H9 (cell line): ENCODE results near the gene CCSER2. TPM values are rescaled to one million over a fixed set of nuclear protein-coding genes. Genes with fewer than 3 reads are reported as not detected.

ENCODE experiments used
- DNase-seq: peaks from one replicate; pipeline ENCODE4 v3.0.0-alpha.2; 2017
- H2AFZ ChIP-seq: one replicate; pipeline ENCODE4 v1.6.1; 2013; ENCODE audit warnings: mild to moderate bottlenecking, low read length, control low read depth, moderate library complexity
- H2AK5ac ChIP-seq: 2 replicates; pipeline ENCODE4 v1.6.1; 2013; ENCODE audit warnings: low read length, control low read depth, mixed read lengths; ENCODE audit not compliant: insufficient read length
- H2BK120ac ChIP-seq: one replicate; pipeline ENCODE4 v1.6.1; 2013; ENCODE audit warnings: low read depth, mild to moderate bottlenecking, low read length, control low read depth, inconsistent platforms; ENCODE audit not compliant: poor library complexity, severe bottlenecking
- H2BK12ac ChIP-seq: 2 replicates; pipeline ENCODE4 v1.6.1; 2013; ENCODE audit warnings: low read length, control low read depth, mixed read lengths, low read depth; ENCODE audit not compliant: insufficient read length
- H2BK15ac ChIP-seq: 2 replicates; pipeline ENCODE4 v1.6.1; 2013; ENCODE audit warnings: low read depth, low read length, control low read depth
- H2BK20ac ChIP-seq: one replicate; pipeline ENCODE4 v1.6.1; 2013; ENCODE audit warnings: low read depth, mild to moderate bottlenecking, low read length, control low read depth, inconsistent platforms; ENCODE audit not compliant: poor library complexity, severe bottlenecking
- H2BK5ac ChIP-seq: 2 replicates; pipeline ENCODE4 v1.6.1; 2013; ENCODE audit warnings: low read length, control low read depth, mixed read lengths; ENCODE audit not compliant: insufficient read length
- H3K14ac ChIP-seq: 2 replicates; pipeline ENCODE4 v1.6.1; 2013; ENCODE audit warnings: low read length, control low read depth; ENCODE audit not compliant: insufficient read depth
- H3K18ac ChIP-seq: 2 replicates; pipeline ENCODE4 v1.6.1; 2013; ENCODE audit warnings: low read depth, mild to moderate bottlenecking, mixed read lengths, low read length, control low read depth; ENCODE audit not compliant: insufficient read length
- H3K23ac ChIP-seq: 2 replicates; pipeline ENCODE4 v1.6.1; 2013; ENCODE audit warnings: low read length, control low read depth, mixed read lengths, low read depth; ENCODE audit not compliant: insufficient read length
- H3K23me2 ChIP-seq: 2 replicates; pipeline ENCODE4 v1.6.1; 2013; ENCODE audit warnings: low read depth, mild to moderate bottlenecking, mixed read lengths, low read length, control low read depth; ENCODE audit not compliant: insufficient read length, poor library complexity, severe bottlenecking
- H3K27ac ChIP-seq: 2 replicates; pipeline ENCODE4 v1.5.1; 2013; ENCODE audit warnings: low read length, control low read depth, mixed read lengths, low read depth; ENCODE audit not compliant: insufficient read length
- H3K27me3 ChIP-seq: 2 replicates; pipeline ENCODE4 v1.6.1; 2013; ENCODE audit warnings: low read length, control low read depth, inconsistent platforms; ENCODE audit not compliant: insufficient read depth
- H3K4ac ChIP-seq: 2 replicates; pipeline ENCODE4 v1.6.1; 2013; ENCODE audit warnings: low read depth, mild to moderate bottlenecking, control low read depth, inconsistent platforms, low read length, moderate library complexity
- H3K4me1 ChIP-seq: 2 replicates; pipeline ENCODE4 v1.6.1; 2013; ENCODE audit warnings: low read length, control low read depth, inconsistent platforms; ENCODE audit not compliant: insufficient read depth
- H3K4me2 ChIP-seq: 2 replicates; pipeline ENCODE4 v1.6.1; 2013; ENCODE audit warnings: low read length, control low read depth, mixed read lengths; ENCODE audit not compliant: insufficient read length, insufficient read depth
- H3K56ac ChIP-seq: 2 replicates; pipeline ENCODE4 v1.6.1; 2013; ENCODE audit warnings: low read depth, mild to moderate bottlenecking, mixed read lengths, low read length, control low read depth; ENCODE audit not compliant: insufficient read length
- H3K79me1 ChIP-seq: 2 replicates; pipeline ENCODE4 v1.6.1; 2013; ENCODE audit warnings: low read depth, mild to moderate bottlenecking, moderate library complexity, low read length, control low read depth, inconsistent platforms; ENCODE audit not compliant: insufficient read depth, poor library complexity, severe bottlenecking
- H3K79me2 ChIP-seq: 2 replicates; pipeline ENCODE4 v1.6.1; 2013; ENCODE audit warnings: low read length, control low read depth, inconsistent platforms; ENCODE audit not compliant: insufficient read depth
- H3K9ac ChIP-seq: 2 replicates; pipeline ENCODE4 v1.6.1; 2013; ENCODE audit warnings: low read length, control low read depth, mixed read lengths; ENCODE audit not compliant: insufficient read length; ENCODE audit errors: extremely low read depth
- H3K9me3 ChIP-seq: one replicate; pipeline ENCODE4 v1.6.1; 2013; ENCODE audit warnings: low read depth, low read length, inconsistent platforms; ENCODE audit not compliant: control insufficient read depth
- H3T11ph ChIP-seq: one replicate; pipeline ENCODE4 v1.6.1; 2013; ENCODE audit warnings: mild to moderate bottlenecking, low read length, control low read depth, inconsistent platforms
- H4K20me1 ChIP-seq: one replicate; pipeline ENCODE4 v1.6.1; 2013; ENCODE audit not compliant: control insufficient read depth, insufficient read length, insufficient read depth
- H4K5ac ChIP-seq: 2 replicates; pipeline ENCODE4 v1.6.1; 2013; ENCODE audit warnings: low read depth, mild to moderate bottlenecking, mixed read lengths, low read length, control low read depth; ENCODE audit not compliant: insufficient read length
- H4K8ac ChIP-seq: replicated peaks from 2 replicates; pipeline ENCODE4 v1.6.1; 2013; ENCODE audit warnings: low read length, control low read depth, mixed read lengths, low read depth; ENCODE audit not compliant: insufficient read length
- H4K91ac ChIP-seq: 2 replicates; pipeline ENCODE4 v1.6.1; 2013; ENCODE audit warnings: low read depth, mild to moderate bottlenecking, moderate library complexity, mixed read lengths, low read length, control low read depth; ENCODE audit not compliant: insufficient read length
- H3K27ac Mint-ChIP-seq, 3 experiments: 2 replicates in 2 of 3; 3 replicates in 1 of 3; pipeline ENCODE4 v1.8.0; 2020 to 2021; ENCODE audit warnings: mixed read lengths in 3 of 3, mild to moderate bottlenecking in 1 of 3, moderate library complexity in 1 of 3
- H3K27me3 Mint-ChIP-seq: 2 replicates; pipeline ENCODE4 v1.8.0; 2021; ENCODE audit warnings: low read depth, mild to moderate bottlenecking, moderate library complexity, mixed read lengths
- H3K36me3 Mint-ChIP-seq, 3 experiments: 2 replicates in 2 of 3; 3 replicates in 1 of 3; pipeline ENCODE4 v1.8.0; 2020 to 2021; ENCODE audit warnings: low read depth in 3 of 3, mixed read lengths in 3 of 3; ENCODE audit not compliant: insufficient read depth in 1 of 3
- H3K4me1 Mint-ChIP-seq, 2 experiments: 2 replicates each; pipeline ENCODE4 v1.8.0; 2020; ENCODE audit warnings: mixed read lengths in 2 of 2
- H3K4me3 Mint-ChIP-seq, 2 experiments: 2 replicates in 1 of 2; 3 replicates in 1 of 2; pipeline ENCODE4 v1.8.0; 2020 to 2021; ENCODE audit warnings: mild to moderate bottlenecking in 2 of 2, mixed read lengths in 2 of 2, moderate library complexity in 1 of 2
- H3K9me3 Mint-ChIP-seq, 2 experiments: 2 replicates in 1 of 2; 3 replicates in 1 of 2; pipeline ENCODE4 v1.8.0; 2020; ENCODE audit warnings: mild to moderate bottlenecking in 2 of 2, mixed read lengths in 2 of 2, moderate library complexity in 1 of 2
- CTCF ChIP-seq: fragments of 200-600 bp; sonication (generic); conservative IDR thresholded peaks from 3 replicates; pipeline ENCODE4 v1.8.0; 2021; ENCODE audit warnings: antibody characterized with exemption, mild to moderate bottlenecking
- WGBS: extraction: QIAGEN DNeasy Blood & Tissue Kit; methylation state at CpG from one replicate; pipeline ENCODE4 v1.1.7; 2013; ENCODE audit warnings: missing lambda C conversion rate, low lambda C conversion rate, mixed read lengths; ENCODE audit not compliant: insufficient read length; ENCODE audit errors: extremely low coverage; 5-methylcytosine and 5-hydroxymethylcytosine counted together
- total RNA-seq: library from RNA; stranded (reverse); gene quantifications from 2 replicates; pipeline ENCODE4 v1.2.1, GENCODE V29; 2021

Gene CCSER2
- total RNA-seq, 1 experiment from 2014 or later, result 22.2 TPM

- H4K91ac ChIP-seq, result no peak overlapping the region
- no peaks in the 10 kb centered on the region for H3K79me1 ChIP-seq
- no peak overlapping the region for H2BK20ac ChIP-seq
- DNase-seq, result no peak
- H2BK120ac ChIP-seq, result no peak overlapping the region
- no peak overlapping the region for H3K56ac ChIP-seq
- H3K23me2 ChIP-seq, result no peaks in the 10 kb centered on the region
- no peak overlapping the region for H2AFZ ChIP-seq
- no peak overlapping the region for H3K27ac ChIP-seq
- no peak for TF ChIP-seq CTCF
- H3K4me2 ChIP-seq, result no peak overlapping the region
- no peaks in the 10 kb centered on the region for H3K9me3 ChIP-seq
- no peak overlapping the region for H3K9ac ChIP-seq
- no peak overlapping the region for H3K18ac ChIP-seq
- no peak overlapping the region for H3T11ph ChIP-seq
- H2BK5ac ChIP-seq, result no peak overlapping the region
- H4K20me1 ChIP-seq, result no peaks in the 10 kb centered on the region
- H2AK5ac ChIP-seq, result no peak overlapping the region
- H2BK15ac ChIP-seq, result no peak overlapping the region
- H4K8ac ChIP-seq, result no peak overlapping the region
- H4K5ac ChIP-seq, result no peak overlapping the region
- H3K4me1 ChIP-seq, result no peaks in the 10 kb centered on the region
- no peak overlapping the region for H2BK12ac ChIP-seq
- H3K23ac ChIP-seq, result no peak overlapping the region
- peaks cover 6 to 10% of the 10 kb centered on the region in 2 experiments for H3K9me3 Mint-ChIP-seq
- H3K27me3 Mint-ChIP-seq, result peaks cover 4% of the 10 kb centered on the region
- no peaks in the 10 kb centered on the region for H3K79me2 ChIP-seq
- H3K14ac ChIP-seq, result no peak overlapping the region
- H3K4me1 Mint-ChIP-seq, result peaks cover 27% of the 10 kb centered on the region in 2 experiments
- H3K4ac ChIP-seq, result no peak overlapping the region
- H3K4me3 Mint-ChIP-seq, result no peak overlapping the region; a peak in 1 of 5 replicates
- WGBS, result no CpG with 5 or more reads among the region's 25 CpGs
- peak overlapping the region in 1 of 3 experiments; percentile 66; a peak in 1 of 7 replicates for H3K27ac Mint-ChIP-seq
- peaks cover 0 to 15% (median 3%) of the 10 kb centered on the region in 3 experiments; a peak in 4 of 7 replicates for H3K36me3 Mint-ChIP-seq
- H3K27me3 ChIP-seq, result no peaks in the 10 kb centered on the region
Measured at GRCh38 chr10:84542522-84543490, 214.4 kb downstream of the CCSER2 start.
